HG03025 (cell line): Measurements from ENCODE around the gene PCDHGA12.
"Not testable (repeated sequence)": the region's sequence is repeated elsewhere in the genome, so short reads cannot be mapped to it uniquely, and the experiment has no call there.

Source experiments
- ATAC-seq: cut with Tn5 transposase; IDR thresholded peaks from one replicate; pipeline ENCODE4 v1.9.1; 2021; ENCODE audit warnings: mild to moderate bottlenecking, moderate library complexity; ENCODE audit not compliant: unreplicated experiment, low FRiP score

Gene PCDHGA12

GRCh38 chr5:141407790-141408505 is 22.4 kb upstream of the PCDHGA12 start, which contains the start of gene PCDHGB6:
PCDHGB6 (plus strand) TSS chr5:141408021; CDS start chr5:141408203, 182 bp downstream.
- ATAC-seq = not testable (repeated sequence)

GRCh38 chr5:141409598-141410306 is 20.6 kb upstream of the PCDHGA12 start:
- ATAC-seq = no peak

DNA sequence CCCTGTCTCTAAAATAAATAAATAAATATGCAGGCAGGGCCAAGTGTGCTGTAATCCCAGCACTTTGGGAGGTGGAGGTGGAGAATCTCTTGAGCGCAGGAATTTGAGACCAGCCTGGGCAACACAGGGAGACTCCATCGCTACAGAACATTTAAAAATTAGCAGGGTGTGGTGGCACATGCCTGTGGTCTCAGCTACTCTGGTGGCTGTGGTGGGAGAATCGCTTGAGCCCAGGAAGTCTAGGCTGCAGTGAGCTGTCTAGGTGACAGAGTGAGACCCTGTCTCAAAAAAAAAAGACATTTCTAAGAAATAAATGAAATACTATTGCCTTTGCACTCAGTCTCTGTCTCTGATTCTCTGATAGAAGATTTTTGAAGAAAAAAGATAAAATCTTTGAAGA is 18.7 kb upstream of the PCDHGA12 start:
- no peak for ATAC-seq

DNA sequence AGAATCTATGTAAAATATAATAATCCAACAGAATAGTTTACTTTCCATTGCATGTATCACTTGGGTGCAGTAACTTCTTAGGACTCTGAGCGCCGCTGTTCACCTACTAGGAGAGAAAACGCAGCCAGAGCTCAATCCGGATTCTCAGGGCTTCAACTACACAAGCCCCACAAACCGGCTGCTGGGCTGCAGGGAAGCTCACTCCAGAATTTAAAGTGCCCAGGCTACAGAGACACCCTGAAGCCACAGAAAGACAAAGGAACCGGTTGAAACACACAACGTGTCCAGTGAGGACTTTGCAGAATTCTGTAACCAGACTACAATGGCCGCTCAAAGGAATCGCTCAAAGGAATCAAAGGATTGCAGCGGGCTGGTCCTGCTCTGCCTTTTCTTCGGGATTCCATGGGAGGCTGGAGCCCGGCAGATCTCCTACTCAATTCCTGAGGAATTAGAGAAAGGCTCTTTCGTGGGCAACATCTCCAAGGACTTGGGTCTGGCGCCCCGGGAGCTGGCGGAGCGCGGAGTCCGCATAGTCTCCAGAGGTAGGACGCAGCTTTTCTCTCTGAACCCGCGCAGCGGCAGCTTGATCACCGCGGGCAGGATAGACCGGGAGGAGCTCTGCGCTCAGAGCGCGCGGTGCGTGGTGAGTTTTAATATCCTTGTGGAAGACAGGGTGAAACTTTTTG is 17.3 kb upstream of the PCDHGA12 start, which contains the start of gene PCDHGA10:
TSS of gene PCDHGA10 (plus strand) at position 134 of the 686 bp plus-strand sequence. CDS start at position 323, 189 bp downstream.
- ATAC-seq = peak; percentile 50

GRCh38 chr5:141413540-141414069 is 16.7 kb upstream of the PCDHGA12 start:
- no peak for ATAC-seq

- not testable (repeated sequence) for ATAC-seq
These were observed 15.6 kb upstream of the PCDHGA12 start for GRCh38 chr5:141414548-141415274.

DNA sequence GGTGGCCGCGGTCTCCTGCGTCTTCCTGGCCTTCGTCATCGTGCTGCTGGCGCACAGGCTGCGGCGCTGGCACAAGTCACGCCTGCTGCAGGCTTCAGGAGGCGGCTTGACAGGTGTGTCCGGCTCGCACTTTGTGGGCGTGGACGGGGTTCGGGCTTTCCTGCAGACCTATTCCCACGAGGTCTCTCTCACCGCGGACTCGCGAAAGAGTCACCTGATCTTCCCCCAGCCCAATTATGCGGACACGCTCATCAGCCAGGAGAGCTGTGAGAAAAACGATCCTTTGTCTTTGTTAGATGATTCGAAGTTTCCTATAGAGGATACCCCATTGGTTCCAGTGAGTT is 15.1 kb upstream of the PCDHGA12 start:
- not testable (repeated sequence) for ATAC-seq

- ATAC-seq = peak; percentile 78
These were observed 12.7 kb upstream of the PCDHGA12 start, which contains the start of gene PCDHGB7 for GRCh38 chr5:141417494-141418172. PCDHGB7 (plus strand) TSS chr5:141417677; CDS start chr5:141417860, 183 bp downstream.

DNA sequence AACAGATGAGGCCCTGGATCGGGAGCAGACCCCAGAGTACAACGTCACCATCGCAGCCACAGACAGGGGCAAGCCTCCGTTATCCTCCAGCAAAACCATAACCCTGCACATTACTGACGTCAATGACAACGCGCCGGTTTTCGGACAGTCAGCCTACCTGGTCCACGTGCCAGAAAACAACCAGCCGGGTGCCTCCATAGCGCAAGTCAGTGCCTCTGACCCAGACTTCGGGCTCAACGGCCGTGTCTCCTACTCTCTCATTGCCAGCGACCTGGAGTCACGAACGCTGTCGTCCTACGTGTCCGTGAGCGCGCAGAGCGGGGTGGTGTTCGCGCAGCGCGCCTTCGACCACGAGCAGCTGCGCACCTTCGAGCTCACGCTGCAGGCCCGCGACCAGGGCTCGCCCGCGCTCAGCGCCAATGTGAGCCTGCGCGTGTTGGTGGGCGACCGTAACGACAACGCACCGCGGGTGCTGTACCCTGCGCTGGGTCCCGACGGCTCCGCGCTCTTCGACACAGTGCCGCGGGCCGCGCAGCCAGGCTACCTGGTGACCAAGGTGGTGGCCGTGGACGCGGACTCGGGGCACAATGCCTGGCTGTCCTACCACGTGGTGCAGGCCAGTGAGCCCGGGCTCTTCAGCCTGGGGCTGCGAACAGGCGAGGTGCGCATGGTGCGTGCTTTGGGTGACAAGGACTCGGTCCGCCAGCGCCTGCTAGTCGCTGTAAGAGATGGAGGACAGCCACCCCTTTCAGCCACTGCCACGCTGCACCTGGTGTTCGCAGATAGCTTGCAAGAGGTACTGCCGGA is 11.0 kb upstream of the PCDHGA12 start:
- no peak for ATAC-seq

- ATAC-seq = no peak
These were observed 9.3 kb upstream of the PCDHGA12 start, which contains the start of gene PCDHGA11 for GRCh38 chr5:141420855-141421488. PCDHGA11 (plus strand) TSS chr5:141421051; CDS start chr5:141421228, 177 bp downstream.

GRCh38 chr5:141421489-141421855 is 8.8 kb upstream of the PCDHGA12 start:
- no peak for ATAC-seq

GRCh38 chr5:141422742-141423291 is 7.5 kb upstream of the PCDHGA12 start:
- no peak for ATAC-seq

- ATAC-seq = no peak
These were observed 2.4 kb upstream of the PCDHGA12 start for GRCh38 chr5:141427783-141428426.

GRCh38 chr5:141431286-141431685 is 979 bp downstream of the PCDHGA12 start:
- no peak for ATAC-seq

DNA sequence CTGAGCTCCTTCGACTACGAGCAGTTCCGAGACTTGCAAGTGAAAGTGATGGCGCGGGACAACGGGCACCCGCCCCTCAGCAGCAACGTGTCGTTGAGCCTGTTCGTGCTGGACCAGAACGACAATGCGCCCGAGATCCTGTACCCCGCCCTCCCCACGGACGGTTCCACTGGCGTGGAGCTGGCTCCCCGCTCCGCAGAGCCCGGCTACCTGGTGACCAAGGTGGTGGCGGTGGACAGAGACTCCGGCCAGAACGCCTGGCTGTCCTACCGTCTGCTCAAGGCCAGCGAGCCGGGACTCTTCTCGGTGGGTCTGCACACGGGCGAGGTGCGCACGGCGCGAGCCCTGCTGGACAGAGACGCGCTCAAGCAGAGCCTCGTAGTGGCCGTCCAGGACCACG is 2.0 kb downstream of the PCDHGA12 start:
- ATAC-seq = not testable (repeated sequence)

DNA sequence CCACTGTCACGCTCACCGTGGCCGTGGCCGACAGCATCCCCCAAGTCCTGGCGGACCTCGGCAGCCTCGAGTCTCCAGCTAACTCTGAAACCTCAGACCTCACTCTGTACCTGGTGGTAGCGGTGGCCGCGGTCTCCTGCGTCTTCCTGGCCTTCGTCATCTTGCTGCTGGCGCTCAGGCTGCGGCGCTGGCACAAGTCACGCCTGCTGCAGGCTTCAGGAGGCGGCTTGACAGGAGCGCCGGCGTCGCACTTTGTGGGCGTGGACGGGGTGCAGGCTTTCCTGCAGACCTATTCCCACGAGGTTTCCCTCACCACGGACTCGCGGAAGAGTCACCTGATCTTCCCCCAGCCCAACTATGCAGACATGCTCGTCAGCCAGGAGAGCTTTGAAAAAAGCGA is 2.4 kb downstream of the PCDHGA12 start:
- ATAC-seq = not testable (repeated sequence)

DNA sequence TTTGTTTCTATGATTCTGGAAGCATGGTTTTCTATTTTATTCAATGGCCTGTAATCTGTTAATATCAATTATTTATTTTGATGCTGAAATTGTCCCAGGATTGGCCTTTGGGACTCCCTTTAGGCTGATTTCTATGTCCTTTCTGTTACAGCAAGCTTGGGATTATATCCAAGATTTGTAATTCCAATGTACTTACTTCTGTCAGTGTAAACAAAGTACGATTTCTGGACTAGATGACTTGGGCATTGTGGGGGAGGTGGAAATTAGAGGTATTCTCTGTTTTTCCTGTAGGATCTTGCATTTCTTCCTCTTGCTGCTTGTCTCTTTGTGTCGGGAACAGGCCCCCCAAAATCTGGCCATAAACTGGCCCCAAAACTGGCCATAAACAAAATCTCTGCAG is 3.7 kb downstream of the PCDHGA12 start:
- no peak for ATAC-seq
